MCF 10A (cell line): ENCODE data around the gene PTGFRN. TPM values are rescaled to one million over a fixed set of nuclear protein-coding genes. Genes with fewer than 3 reads are reported as not detected.

Source experiments
- BruUV-seq: library from RNA; stranded (reverse); fragments of 400-500 nt; replicated peaks from 2 replicates; lab custom pipeline; 2021; lab: Mats Ljungman, UMichigan
- CTCF ChIA-PET: fragments of 300-600 bp; sonication (Branson Sonifier 250); formaldehyde crosslinking; extraction: SDS; loops from one replicate; lab custom pipeline; 2021; ENCODE audit warnings: antibody characterized with exemption, inconsistent platforms; lab: Yijun Ruan, JAX
- POLR2A ChIA-PET: fragments of 300-600, 350-650 bp; sonication (Branson Sonifier 250); formaldehyde crosslinking; extraction: SDS; loops from one replicate; lab custom pipeline; 2020; ENCODE audit warnings: antibody characterized with exemption, inconsistent platforms; lab: Yijun Ruan, JAX
- DNase-seq: peaks from one replicate; pipeline ENCODE4 v3.0.0-alpha.2; 2018; ENCODE audit not compliant: unreplicated experiment
- H3K27ac Mint-ChIP-seq: one replicate; pipeline ENCODE4 v1.8.0; 2022; ENCODE audit warnings: mild to moderate bottlenecking, low read depth, mixed read lengths; ENCODE audit not compliant: unreplicated experiment
- H3K27me3 Mint-ChIP-seq: one replicate; pipeline ENCODE4 v1.8.0; 2022; ENCODE audit warnings: mixed read lengths; ENCODE audit not compliant: insufficient read depth, unreplicated experiment
- H3K36me3 Mint-ChIP-seq: one replicate; pipeline ENCODE4 v1.8.0; 2022; ENCODE audit warnings: mild to moderate bottlenecking, moderate library complexity, mixed read lengths; ENCODE audit not compliant: insufficient read depth, unreplicated experiment
- H3K4me1 Mint-ChIP-seq: one replicate; pipeline ENCODE4 v1.8.0; 2022; ENCODE audit warnings: mixed read lengths; ENCODE audit not compliant: insufficient read depth, unreplicated experiment
- H3K4me3 Mint-ChIP-seq: one replicate; pipeline ENCODE4 v1.8.0; 2022; ENCODE audit warnings: mild to moderate bottlenecking, moderate library complexity, mixed read lengths; ENCODE audit not compliant: unreplicated experiment
- H3K9me3 Mint-ChIP-seq: one replicate; pipeline ENCODE4 v1.8.0; 2022; ENCODE audit warnings: mixed read lengths; ENCODE audit not compliant: unreplicated experiment
- intact Hi-C: fragments of 100-400 bp; cut with micrococcal nuclease; formaldehyde crosslinking; loops from 2 replicates; pipeline ENCODE4 v1.14.1; 2022
- total RNA-seq: library from RNA; stranded (reverse); gene quantifications from 2 replicates; pipeline ENCODE4 v1.2.3, GENCODE V29; 2022
- TF ChIP-seq, protein P1 (sequence below): fragments of 200-600 bp; IDR thresholded peaks from one replicate; pipeline ENCODE4 v1.8.0; 2022; ENCODE audit warnings: antibody characterized with exemption, mild to moderate bottlenecking; ENCODE audit not compliant: unreplicated experiment

The PTGFRN gene
- total RNA-seq, 1 experiment from 2014 or later: 45.2 TPM

DNA sequence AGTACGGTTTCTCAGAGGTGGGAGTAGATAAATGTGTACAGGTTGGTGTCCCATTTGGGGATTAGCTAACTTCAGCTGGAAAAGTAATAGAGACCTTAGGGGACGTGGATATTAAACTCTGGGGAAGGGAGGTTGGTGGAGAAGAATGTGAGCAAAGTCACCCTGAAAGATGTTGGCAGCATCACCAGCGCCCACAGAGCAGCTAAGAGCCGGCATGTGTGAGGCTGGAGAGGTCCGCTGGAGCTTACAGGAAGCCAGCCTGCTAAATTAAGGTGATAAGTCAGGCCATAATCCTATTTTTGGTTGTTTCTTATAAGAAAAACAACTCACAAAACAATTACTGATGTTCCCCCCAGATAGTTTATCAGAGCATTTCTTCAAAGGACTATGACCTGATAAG lies 12.2 kb downstream of the PTGFRN start:
- DNase-seq: no peak
- Mint-ChIP-seq H3K4me1 (peaks cover 27% of the 10 kb centered on the region), H3K27ac (no peak overlapping the region), H3K4me3 (no peak overlapping the region), H3K36me3 (no peaks in the 10 kb centered on the region), H3K27me3 (no peaks in the 10 kb centered on the region), H3K9me3 (no peaks in the 10 kb centered on the region)
- no TSS peak for BruUV-seq
- POLR2A ChIA-PET: interaction anchor here (1.0 to 4.9 kb wide), 4 partner anchors 11 to 138 kb away, joined by 3 to 22 read pairs (median 3); partner anchors contain the start of genes PTGFRN and TTF2
- TF ChIP-seq, protein P1, sequence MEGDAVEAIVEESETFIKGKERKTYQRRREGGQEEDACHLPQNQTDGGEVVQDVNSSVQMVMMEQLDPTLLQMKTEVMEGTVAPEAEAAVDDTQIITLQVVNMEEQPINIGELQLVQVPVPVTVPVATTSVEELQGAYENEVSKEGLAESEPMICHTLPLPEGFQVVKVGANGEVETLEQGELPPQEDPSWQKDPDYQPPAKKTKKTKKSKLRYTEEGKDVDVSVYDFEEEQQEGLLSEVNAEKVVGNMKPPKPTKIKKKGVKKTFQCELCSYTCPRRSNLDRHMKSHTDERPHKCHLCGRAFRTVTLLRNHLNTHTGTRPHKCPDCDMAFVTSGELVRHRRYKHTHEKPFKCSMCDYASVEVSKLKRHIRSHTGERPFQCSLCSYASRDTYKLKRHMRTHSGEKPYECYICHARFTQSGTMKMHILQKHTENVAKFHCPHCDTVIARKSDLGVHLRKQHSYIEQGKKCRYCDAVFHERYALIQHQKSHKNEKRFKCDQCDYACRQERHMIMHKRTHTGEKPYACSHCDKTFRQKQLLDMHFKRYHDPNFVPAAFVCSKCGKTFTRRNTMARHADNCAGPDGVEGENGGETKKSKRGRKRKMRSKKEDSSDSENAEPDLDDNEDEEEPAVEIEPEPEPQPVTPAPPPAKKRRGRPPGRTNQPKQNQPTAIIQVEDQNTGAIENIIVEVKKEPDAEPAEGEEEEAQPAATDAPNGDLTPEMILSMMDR: no peak
- intact Hi-C loops: no loop called here
- CTCF ChIA-PET: interaction anchor here (0.7 kb wide), 1 partner anchor 122 kb away, joined by 3 read pairs; no protein-coding TSS in a partner anchor

DNA sequence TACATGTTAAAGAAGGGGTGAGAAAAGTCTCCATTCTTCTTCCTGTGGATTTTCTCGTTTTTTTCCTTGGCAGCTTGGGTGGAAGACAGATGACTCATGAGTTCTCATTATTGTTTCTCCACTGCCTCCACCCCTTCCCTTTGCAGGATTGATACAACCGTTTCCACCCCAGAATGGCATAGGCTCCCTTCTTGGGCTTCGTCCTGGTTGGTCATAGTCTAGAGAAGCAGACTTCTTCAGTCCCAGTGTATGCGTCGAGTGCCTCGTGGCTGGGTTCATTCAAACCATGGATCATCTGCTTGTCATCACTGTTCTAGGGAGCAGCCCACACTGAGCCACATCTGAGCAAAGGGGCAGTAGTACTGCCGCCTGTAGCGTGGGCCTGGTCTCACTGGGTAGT lies 13.7 kb downstream of the PTGFRN start:
- no peaks in the 10 kb centered on the region for H3K27me3 Mint-ChIP-seq
- TF ChIP-seq, protein P1: no peak
- POLR2A ChIA-PET: no interaction called here
- peaks cover 27% of the 10 kb centered on the region for H3K4me1 Mint-ChIP-seq
- intact Hi-C loops: no loop called here
- H3K27ac Mint-ChIP-seq: peak overlapping the region; percentile 57
- H3K9me3 Mint-ChIP-seq: no peaks in the 10 kb centered on the region
- CTCF ChIA-PET: no interaction called here
- H3K4me3 Mint-ChIP-seq: no peak overlapping the region
- DNase-seq: peak; percentile 57
- no peaks in the 10 kb centered on the region for H3K36me3 Mint-ChIP-seq
- no TSS peak for BruUV-seq

GRCh38 chr1:116927049-116927798 lies 17.5 kb downstream of the PTGFRN start:
- Mint-ChIP-seq H3K27ac (no peak overlapping the region), H3K4me1 (peaks cover 13% of the 10 kb centered on the region), H3K4me3 (no peak overlapping the region), H3K9me3 (no peaks in the 10 kb centered on the region), H3K36me3 (no peaks in the 10 kb centered on the region), H3K27me3 (no peaks in the 10 kb centered on the region)
- intact Hi-C loops: no loop called here
- BruUV-seq: no TSS peak
- TF ChIP-seq, protein P1: no peak
- CTCF ChIA-PET: interaction anchor here (0.5 to 1.1 kb wide), 3 partner anchors 9 to 12 kb away, joined by 3 to 4 read pairs (median 3); no protein-coding TSS in a partner anchor
- DNase-seq: no peak
- POLR2A ChIA-PET: no interaction called here

GRCh38 chr1:116929961-116930592 lies 20.4 kb downstream of the PTGFRN start:
- Mint-ChIP-seq H3K9me3 (no peaks in the 10 kb centered on the region), H3K4me3 (no peak overlapping the region), H3K36me3 (peaks cover 7% of the 10 kb centered on the region), H3K4me1 (peaks cover 17% of the 10 kb centered on the region), H3K27ac (no peak overlapping the region), H3K27me3 (no peaks in the 10 kb centered on the region)
- TF ChIP-seq, protein P1: no peak
- intact Hi-C loops: loop anchor here (10.0 kb wide), 1 partner anchor 195 kb away; no protein-coding TSS in a partner anchor
- CTCF ChIA-PET: no interaction called here
- no peak for DNase-seq
- BruUV-seq: no TSS peak
- POLR2A ChIA-PET: no interaction called here
